ENCODE data around the gene CLDN6.

Gene CLDN6

DNA sequence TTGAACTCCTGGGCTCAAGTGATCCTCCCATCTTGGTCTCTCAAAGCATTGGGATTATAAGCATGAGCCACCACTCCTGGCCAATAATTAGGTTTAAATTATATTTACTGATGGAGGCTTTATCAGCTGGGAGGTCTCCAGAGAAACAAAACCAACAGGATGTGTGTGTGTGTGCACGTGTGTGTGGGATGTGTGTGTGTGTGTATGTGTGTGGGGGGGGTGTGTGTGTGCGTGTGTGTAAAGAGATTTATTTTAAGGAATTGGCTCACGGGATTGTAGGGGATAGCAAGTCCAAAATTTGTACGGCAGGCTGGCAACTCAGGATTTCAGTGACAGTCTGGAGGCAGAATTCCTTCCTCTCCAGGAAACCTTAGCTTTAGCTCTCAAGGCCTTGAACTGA, 33.0 kb upstream of the CLDN6 start:
- FAIRE-seq, result no peak

DNA sequence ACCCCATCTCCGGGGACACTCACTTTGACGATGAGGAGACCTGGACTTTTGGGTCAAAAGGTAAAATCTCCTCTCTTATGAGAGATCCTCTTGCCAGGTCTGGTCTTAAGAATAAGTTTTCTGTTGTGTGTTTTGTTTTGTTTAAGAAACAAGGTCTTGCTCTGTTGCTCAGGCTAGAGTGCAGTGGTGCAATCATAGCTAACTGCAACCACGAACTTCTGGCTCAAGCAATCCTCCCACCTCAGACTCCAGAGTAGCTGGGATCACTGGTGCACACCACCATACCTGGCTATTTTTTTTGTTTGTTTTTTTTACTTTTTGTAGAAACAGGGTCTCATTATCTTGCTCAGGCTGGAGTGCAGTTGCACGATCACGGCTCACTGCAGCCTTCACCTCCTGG, 32.5 kb upstream of the CLDN6 start:
- FAIRE-seq, result no peak

DNA sequence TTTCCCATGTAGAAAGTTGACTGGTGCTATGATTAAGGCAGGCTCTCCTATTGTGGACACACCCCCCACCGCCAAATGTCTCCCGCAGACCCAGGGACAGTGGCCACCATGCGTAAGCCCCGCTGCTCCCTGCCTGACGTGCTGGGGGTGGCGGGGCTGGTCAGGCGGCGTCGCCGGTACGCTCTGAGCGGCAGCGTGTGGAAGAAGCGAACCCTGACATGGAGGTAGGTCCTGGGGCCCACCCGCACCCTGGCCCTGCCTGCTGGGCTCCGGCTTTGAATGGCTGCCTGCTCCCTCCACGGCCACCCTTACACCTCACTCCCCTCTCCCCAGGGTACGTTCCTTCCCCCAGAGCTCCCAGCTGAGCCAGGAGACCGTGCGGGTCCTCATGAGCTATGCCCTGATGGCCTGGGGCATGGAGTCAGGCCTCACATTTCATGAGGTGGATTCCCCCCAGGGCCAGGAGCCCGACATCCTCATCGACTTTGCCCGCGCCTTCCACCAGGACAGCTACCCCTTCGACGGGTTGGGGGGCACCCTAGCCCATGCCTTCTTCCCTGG, 32.0 kb upstream of the CLDN6 start:
- no peak for FAIRE-seq

DNA sequence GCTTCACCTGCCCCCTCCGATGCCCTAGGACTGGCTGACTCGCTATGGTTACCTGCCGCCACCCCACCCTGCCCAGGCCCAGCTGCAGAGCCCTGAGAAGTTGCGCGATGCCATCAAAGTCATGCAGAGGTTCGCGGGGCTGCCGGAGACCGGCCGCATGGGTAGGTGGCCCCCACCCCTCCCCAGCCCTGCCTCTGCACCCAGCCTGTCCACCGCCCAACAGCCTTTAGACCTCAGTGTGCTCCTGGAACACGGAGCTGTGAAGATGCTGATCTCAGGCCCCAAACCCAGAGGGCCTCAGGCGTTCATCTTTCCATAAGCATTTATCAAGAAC, 29.4 kb upstream of the CLDN6 start:
- FAIRE-seq, result no peak

DNA sequence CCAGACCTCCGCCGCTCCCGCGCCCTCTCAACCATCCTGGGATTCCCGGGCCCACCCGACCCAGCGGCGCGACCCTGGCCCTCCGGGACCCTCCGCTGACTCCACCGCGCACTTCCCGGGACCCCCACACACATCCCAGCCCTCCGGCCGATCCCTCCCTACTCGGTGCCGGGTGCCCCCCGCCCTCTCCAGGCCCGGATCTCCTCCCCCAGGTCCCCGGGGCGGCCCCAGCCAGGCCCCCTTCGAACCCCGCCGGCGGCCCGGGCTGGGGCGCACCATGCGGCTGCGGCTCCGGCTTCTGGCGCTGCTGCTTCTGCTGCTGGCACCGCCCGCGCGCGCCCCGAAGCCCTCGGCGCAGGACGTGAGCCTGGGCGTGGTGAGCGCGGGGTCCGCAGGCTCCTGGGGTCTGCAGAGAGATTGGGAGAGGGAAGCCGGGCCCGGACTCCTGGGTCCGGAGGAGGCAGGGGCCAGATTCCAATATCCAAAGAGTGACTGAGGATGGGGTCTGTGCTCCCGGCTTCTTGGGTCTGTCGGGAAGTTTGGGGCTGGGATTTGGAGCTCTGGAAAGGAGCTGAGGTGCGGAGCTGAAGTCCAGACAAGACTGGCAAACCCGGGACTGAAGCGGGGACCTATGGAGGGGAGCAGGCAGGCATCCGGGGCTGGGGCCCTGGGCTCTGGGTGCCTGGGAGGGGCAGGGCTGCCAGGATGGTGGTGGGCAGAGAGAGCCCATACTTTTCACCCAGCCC, 28.8 kb upstream of the CLDN6 start:
- no peak for FAIRE-seq

DNA sequence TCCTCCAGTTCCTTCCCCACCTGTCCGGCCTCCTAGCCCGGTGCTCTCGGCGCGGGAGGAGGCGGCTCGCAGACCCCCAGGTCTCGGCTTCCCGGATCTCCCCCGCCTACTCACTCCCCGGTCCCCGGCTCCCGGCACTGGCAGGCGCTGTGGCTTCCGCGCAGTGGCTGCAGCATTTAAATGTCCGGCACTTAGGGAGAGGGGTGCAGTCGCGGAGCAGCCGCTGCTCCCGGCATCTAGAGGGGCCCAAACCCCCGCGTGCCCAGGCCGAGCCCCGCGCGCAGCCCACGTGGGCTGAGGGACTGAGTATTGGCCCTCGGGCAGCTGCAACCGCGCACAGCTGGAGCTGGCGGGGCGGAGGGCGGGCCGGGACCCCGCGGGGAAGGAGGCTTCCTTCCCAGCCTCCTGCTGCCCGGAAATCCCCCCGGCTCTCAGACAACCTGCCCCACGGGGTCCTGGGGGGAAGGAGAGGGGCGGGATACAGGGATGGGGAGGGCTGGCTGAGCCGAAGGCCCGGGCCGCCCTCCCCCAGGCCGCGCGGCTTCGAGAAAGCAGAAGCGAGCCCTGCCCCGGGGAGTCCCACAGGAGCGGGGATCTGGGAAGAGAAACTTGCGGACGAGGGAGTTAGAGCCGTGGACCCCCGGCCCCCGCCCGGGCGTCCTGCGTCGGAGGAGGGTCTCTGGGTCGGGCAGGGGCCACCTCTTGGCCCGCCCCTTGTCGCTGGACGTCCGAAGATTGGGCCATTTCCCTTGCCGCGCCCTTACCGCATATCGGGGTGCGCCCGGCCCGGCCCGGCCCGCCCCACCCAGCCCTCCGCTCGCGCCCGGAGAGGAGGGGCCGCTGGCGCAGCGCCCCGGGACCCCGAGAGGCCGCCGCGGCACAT, 28.0 kb upstream of the CLDN6 start, which contains the start of gene MMP25:
Gene MMP25, plus strand, starts transcription at position 804 of the 883 bp plus-strand sequence. CDS start 357 bp downstream, outside the sequence.
- no peak for FAIRE-seq

DNA sequence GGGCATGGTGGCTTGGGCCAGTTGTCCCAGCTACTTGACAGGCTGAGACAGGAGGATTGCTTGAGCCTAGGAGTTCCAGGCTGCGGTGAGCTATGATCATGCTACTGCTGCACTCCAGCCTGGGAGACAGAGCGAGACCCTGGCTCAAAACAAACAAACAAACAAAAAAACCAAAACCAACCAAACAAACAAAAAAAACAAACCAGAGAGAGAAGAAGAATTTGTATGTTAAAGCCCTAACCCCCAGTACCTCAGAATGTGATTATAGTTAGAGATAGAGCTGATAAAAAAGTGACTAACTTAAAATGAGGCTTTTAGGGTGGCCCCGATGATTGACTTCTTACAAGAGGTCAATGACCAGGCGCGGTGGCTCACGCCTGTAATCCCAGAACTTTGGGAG, 26.7 kb upstream of the CLDN6 start:
- FAIRE-seq, result no peak

DNA sequence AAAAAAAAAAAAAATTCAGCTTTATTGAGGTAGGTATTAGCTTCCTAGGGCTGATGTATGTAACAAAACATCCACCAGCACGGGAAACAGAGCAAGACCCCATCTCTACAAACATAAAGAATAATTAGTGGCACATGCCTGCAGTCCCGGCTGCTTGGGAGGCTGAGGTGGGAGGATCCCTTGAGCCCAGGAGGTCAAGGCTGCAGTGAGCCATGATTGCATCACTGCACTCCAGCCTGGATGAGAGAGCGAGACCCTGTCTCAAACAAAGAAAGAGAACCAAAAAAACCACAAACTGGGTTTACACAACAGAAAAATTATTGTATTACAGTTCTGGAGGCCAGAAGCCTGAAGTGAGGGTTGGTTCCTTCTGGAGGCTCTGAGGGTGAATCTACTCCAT, 24.4 kb upstream of the CLDN6 start:
- FAIRE-seq, result no peak

DNA sequence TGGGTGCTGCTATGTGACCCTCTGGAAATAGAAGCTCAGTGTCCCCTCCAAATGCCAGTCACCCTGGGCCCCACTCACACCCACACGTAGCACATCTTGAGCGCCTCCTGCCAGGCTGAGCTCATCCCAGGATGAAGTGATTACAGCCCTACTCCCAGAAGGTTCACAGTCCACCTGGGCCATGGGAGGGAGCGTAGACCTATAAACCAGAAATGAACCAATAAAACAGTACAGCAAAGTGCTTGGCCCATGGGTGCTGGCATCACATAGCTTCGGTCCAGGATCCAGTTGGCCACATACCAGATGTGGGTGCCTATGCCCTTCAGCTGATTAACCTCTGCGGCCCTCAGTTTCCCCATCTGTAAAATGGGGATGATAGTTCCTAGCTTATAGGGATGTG, 20.9 kb upstream of the CLDN6 start:
- FAIRE-seq, result no peak

DNA sequence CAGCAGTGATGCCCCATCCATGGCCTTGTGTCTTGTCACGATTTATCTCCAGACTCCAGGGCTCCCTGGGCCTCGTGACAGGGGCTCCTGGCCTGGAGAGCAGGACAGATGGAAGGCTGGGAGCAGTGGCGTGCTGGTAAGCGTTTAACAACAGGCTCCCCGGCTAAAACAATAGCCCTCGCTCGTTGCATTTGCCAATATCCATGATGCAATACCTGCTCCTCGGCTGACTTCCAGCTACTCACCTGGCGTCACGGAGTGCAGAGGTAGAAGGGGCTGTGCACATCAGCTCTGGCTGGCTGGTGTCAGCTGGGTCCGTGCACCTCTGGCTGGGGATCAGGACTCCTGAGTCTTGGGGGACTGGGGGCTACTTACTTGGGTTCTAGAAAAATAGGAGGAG, 20.3 kb upstream of the CLDN6 start:
- FAIRE-seq, result no peak

DNA sequence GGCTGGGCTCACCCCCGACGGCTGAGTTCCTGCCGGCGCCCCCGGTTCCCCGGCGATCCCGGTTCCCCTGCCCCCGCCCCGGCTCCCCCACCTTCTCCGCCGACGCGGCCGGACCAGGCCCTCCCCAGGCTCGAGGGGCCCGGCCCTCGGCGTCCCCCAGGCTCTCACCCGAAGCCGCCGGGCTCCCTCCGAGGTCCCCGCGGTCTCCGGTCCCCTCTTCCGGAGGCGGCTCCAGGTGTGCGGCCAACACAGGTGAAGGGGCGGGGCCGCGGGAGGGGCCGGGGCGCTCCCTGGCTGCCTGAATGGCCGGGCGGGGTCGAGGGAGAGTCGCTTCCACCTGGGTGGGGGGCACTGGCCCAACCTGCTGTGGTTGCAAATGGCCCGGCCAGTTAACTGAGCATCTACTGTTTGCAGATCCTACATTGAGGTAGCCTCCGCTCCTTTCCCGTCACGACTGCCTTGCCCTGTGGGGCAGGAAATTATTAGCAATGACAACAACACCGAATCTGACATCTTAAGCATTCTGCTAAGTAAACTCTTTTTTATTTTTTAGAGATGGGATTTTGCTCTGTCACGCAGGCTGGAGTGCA, 18.8 kb upstream of the CLDN6 start, which contains the start of gene BICDL2:
Gene BICDL2, minus strand, starts transcription at position 219 of the 590 bp plus-strand sequence. CDS start 1,448 bp downstream, outside the sequence.
- no peak for FAIRE-seq

DNA sequence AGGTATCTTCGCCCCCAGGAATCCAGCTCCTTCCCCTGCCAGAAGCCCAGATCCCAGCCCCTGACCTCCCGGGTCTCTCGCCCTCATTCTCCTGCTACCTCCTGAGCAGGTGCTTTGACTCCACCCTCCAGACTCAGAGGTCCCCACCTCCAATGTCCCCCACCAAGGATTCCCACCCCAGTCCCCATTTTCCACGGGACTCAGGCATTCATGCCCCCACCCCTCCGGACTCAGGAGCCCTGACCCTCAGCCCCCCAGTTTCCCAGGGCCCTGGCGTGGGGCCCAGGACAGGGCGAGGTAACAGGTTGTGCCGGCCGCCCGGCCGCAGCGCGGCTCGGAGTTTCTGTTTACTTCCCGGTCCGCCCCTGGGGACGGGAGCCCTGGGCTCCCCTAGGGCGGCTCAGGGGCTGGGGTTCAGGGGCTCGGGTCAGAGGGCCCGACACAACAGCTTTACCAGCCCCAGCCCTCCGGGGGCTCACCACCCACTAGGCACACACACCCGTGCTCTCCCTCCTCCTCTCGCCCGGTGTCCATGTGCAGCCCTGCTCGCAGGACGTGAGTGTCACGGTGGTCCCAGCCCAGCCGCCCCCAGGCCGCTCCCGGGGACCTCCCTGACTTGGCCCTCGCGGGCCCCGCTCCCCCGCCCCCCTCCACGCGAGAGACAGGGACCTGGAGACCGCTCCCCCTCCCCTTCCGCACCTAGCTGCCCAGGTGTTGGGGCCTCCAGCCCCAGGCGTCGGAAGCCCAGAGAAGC, 18.2 kb upstream of the CLDN6 start:
- FAIRE-seq, result no peak

DNA sequence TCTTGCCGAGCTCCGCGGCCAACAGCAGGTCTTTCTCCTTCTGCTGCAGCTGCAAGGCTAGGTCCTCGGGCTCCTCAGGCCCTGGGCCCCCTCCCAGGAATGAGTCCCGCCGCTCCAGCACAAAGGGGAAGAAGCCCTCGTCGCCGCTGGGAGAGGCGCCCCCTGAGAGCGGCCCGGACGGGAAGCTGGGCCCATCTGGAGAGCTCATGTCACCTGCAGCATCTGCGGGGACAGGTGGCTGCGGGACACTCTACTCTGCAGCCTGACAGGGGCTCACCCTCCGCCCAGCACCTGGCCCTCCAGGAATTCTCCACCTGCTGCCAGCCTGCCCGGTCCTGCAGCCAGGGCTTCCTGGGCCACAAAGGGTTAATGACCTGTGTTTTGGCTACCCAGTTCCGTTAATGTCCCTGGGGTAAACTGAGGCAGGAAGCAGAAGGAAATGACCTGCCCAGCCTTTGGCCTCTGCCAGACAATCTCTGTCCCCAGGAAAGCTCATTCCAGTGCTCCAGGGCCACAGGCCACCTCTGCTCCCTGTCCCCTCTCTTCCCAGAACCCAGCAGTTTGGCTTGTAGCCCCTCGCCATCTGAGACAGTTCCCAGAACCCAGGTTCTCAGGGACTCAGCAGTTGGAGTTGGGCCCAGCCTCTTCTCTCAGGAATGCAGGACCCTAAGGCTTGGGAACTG, 17.4 kb upstream of the CLDN6 start:
- no peak for FAIRE-seq

DNA sequence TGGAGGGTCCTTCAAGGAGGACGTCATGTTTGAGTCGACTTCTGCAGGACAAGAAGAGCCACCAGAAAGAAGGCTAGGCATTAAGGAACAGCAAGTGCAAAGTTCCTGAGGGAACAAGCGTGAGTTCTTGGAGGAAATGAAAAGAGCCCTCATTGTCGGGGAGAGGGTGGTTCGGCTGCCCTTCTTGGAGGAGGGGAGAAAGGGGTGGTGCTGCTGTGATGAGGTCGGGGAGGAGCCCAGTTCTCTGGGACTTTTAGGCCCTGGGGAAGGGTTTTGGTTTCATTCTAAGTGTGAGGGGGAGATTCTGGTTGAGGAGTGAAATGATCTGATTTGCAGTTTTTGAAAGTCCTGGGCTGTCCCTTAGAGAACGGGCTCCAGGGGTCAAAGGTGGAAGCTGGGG, 14.6 kb upstream of the CLDN6 start:
- no peak for FAIRE-seq

DNA sequence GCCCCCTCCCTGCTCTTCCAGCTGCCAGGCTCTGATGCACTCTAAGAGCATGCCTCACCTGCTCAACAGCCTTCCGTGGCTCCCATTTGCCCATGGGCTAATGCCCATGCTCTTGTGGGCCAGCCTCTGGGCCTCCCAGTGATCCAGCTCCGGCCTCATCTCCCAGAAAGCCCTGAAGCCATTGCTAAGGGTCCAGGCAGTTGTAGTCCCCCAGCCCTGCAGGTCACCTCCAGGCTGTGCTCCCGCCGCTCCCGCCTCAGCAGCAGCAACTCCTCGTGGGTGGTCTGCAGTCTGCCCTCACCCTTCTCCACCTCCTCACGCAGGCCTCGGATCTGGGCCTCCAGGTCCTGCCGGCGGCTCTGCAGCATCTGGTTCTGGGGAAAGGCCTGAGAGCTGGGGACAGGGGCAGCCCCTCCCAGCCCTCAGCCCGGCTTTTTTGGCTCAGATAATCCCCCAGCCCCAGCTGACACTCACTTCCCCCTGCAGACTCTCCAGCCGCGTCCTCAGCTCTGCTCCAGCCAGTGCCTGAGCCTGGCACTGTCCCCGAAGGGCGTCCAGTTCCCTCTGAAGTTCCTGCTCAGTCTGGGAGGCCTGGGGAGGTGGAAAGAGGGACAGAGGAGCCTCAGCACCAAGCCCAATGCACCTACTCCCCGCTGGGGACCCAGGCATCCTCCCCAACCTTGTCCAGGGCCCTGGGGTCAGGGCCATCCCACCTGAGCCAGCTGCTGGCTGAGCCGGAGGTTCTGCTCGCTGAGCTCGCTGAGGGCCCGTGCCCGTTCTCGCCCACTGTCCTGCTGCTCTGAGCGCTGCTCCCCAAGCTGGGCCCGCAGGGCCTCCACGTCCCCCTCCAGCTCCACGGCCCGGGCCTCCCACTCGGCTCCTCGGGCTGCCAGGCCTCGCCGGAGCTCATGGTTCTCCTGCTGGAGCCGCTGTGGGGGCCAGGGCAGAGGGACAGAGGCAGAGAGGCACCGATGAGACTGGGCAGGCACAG, 12.5 kb upstream of the CLDN6 start:
- FAIRE-seq, result no peak

DNA sequence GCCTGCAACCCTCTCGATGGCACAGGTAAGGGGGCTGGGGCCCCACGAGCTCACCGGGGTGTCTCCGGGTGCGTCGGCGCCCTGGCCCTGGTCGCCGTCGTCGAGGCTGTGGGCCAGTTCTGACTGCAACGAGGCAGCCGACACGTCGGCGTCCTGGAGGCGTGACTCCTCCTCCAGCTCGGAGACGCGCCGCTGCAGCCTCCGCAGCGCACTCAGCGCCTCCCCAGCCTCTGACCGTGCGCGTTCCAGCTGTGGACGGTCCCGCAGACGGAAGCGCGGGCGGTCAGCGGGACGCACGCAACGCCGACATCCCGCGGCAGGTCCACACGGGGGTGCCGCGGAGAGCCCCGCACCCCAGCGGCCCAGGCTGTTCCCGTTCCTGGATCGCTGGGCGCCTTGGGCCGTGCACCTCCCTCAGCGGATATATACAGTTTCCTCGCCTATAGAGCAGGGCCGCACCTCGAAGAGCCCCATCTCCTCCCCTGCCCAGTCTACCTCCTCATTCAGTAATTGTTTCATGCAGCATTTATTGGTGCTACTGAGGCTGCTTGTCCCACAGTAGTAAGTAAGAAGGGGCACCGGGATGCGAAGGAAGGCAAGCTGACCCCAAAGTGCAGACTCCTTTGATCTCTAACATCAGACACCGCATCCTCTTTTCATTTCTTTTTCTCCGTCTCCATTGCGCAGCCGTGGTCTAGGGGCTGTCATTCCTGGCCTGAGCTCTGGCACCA, 11.7 kb upstream of the CLDN6 start:
- FAIRE-seq, result no peak

DNA sequence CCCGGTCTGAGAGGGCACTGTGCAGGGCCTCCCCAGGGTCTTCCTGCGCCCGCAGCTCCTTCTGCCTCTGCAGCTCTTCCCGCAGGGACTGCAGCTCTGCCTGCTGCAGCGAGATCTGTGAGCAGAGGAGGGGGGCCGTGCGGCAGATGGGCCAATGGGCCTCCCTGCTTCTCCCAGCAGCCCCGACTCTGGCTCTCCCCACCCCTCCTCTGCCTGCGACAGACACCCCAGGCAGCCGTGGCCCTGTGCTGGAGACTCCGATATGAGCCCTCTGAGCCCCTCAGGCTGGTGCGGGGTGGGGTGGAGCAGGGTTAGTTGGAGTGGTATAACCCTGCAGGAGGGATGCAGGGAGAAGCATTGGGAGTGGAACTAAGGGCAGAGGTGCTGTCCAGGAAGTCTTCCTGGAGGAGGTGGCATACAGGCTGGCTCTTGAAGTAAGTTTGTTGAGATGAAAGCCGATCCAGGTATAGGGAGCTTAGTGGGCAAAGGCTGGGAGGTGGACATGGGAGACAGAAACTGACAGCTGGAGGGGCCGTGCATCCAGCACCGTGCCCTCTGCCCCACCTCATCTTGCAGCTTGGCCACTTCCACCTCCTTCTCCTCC, 10.8 kb upstream of the CLDN6 start:
- FAIRE-seq, result no peak

DNA sequence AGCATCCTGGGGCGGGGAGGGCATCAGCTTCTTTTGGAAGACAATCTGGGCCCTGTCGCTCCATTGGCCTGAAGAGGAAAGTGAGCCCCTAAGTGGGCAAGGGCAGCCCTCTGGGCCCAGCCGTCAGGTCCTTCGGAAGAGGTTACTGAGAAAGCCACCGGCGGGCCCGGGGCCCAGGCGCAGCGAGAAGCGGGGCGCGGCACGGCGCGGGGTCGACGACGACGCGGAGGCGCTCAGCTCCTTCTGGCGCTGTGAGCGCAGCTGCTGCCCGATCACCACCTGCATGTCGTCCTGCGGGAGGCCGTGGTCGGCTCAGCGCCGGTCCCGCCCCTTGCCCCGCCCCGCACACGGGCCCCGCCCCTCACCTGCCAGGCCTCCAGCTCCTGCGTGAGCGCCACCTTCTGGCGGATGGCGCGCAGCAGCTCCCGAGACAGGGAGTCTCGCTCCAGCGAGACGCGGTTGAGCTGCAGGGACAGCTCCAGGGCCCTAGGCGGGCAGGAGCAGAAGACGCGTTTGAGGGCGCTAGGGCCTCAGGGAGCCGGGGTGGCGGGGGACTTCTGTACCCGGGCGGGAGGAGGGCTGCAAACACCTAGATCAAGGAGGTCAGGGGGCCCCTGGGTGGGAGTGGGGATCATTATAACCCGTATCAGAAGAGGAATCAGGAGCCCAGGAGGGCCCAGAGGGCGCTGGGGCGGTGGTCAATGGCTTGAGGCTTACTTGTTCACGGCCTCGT, 10.2 kb upstream of the CLDN6 start:
- FAIRE-seq, result no peak

DNA sequence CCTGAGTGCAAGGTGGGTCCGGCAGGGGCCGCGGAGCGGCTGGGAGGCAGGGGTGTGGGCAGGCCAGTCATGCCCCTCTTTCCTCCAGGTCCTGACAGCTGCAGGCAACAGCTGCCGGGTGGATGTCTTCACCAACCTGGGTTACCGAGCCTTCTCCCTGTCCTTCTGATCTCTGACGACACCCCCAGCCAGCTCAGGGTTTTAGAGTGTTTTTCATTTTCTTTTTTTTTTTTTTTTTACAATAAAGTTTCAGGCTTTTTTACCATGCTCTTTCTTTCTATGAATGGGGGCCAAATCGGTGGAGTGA, 9.5 kb upstream of the CLDN6 start:
- no peak for FAIRE-seq
